ENCODE data around the gene SNRNP48.

The SNRNP48 gene

DNA sequence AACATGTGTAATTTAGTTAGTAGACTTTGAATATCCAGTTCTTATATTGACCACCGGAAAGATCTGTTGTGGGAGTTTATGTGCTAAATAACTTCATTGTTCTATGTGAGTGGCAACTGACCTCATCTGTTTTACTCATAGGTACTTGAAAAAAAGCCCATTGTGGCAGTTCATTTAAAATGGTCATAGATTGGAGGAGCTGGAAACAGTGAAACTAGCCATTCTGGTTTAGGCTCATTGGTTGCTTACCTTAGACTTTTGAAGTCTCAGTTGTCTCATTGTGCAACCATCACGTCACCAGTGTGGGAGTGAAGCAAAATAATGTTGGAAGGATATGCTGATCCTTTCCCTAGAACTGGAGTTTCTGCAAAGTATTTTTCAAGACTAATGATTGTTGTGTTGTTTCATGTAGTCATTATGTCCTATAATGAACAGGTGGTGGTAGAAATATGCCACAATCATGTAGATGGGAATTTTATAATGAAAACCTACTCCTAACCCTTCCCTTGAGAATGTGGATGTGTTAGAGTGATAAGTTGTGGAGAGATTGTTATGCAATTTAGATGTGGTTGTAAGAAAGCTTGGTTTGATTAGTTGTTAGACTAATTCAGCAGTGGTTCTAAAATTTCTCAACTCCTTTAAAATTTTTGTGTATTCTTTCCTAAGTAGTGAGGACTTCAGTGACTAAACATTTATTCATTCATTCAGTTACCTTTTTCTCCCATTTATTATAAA, 30.2 kb upstream of the SNRNP48 start:
- DNase-seq: peak; percentile 72

DNA sequence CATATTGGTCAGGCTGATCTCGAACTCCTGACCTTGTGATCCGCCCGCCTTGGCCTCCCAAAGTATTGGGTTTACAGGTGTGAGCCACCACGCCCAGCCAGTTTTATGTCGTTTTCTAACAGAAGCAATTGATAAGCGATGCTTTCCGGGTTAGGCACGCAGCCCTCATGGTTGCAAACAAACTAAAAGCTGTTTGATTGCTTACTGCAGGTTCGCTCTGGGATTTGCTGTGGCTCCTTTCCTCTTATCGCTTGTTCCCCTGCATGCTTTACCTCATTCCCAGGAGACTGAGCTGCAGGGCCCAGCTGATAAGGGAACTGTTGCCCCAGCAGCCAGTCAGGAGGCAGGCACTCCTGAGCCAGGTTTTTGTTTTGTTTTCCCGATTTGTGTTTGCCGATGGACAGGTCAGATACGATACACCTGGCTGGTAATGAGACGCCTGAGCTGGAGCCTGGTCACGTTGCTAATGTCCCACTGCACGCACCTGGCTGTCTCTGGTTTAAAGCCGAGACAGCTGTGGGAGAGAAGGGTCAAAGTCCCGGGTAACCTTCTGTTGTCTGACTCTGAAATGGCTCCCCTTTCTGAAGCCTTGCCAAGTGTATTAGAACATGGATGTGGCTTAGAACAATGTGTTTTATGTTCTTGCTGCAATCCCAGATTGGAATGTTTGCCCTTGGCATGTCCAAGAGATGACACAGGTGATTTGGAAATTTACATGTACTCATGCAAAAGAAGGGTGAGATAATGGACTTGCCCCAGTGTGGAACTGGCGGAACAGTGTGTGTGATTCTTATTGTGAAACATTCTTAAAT, 28.6 kb upstream of the SNRNP48 start:
- peak; percentile 99 for DNase-seq

DNA sequence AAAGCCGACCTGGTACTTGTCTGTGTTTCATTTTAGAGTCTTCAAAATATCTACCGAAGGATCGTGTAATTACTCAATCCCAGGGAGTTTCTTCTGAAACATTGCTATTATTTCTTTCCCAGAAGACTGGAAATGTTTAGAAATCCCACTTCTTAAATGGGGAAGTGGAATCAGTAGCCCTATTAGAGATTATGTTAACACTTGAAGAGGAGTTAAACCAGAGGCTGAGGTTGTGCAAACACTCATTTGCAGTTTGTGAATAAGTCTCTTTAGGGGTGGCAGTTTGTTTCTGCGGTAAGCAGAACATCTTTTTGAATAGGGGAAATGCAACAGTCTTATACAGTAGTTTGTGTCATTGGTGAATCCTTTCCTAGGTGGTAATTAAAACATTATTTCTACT, 27.2 kb upstream of the SNRNP48 start:
- peak; percentile 53 for DNase-seq

DNA sequence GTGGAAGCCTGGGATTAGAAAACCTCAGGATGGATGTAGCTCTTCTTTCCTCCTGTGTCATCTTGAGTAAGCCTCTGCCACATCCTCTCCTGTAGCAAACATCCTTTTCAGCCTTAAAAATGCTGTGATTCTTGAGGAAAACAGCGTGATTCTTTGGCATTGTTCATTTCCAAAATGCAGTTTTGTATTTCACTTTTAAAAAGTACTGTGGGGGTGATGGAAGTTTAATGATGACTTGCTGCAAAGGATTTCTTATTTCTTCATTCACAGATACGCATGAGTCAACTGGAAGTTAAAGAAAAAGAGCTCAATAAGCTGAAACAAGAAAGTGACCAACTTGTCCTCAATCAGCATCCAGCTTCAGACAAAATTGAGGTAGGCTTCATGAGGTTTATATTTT, 23.9 kb upstream of the SNRNP48 start:
- no peak for DNase-seq

DNA sequence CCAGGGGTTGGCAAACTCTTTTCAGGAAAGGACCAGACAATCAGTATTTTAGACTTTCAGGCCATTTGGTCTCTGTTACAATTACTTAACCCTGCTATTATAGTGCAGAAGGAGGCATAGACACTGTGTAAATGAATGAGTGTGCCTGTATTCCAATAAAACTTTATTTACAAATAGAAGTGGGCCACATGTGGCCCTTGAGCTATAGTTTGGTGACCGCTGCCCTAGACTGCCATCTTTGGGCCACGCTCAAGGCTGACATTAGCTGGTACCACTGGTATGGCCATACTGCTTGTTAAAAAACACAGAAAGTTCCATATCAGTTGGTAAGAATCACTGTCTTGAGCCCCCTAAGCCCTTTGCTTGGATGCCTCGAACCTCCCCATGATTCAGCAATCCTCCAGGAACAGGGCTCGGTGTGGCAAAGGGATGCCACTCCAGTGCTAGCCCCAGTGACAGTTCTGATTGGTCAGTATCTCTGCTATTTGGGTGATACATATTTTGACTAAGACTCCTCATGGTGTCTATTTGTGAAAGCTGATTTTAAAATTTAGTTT, 23.3 kb upstream of the SNRNP48 start:
- no peak for DNase-seq

DNA sequence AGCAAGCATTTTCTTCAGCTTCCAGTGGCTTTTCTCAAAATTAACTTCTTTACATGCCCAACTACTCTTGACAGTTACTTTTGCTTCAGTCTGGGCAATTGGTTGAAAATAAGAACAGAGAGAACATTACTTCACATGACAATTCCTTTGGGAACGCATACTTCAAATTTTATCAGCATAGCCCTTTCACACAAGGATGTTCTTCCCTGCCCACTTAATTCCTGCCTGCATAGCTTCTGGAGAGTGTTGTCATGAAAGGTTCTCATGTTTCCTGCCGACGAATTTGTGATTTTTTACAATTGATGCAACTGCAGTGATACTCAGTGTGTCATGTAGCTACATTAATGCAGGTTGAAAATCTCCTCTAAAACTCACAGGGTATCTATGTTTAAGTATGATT, 22.0 kb upstream of the SNRNP48 start:
- no peak for DNase-seq

DNA sequence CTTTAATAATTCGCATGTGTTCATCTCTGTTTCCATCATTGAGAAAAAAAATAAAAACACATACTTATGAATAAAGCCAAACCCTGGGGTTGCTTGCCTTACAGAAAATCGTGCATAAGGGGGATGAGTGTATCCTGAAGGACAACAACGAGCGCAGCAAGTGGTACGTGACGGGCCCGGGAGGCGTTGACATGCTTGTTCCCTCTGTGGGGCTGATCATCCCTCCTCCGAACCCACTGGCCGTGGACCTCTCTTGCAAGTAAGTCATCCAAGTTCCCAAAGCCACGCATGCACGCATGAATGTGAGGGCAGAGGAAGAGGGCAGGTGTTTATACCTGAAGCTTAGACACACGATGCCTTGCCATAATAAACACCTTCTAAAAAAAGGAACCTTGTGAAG, 20.9 kb upstream of the SNRNP48 start:
- DNase-seq: no peak

DNA sequence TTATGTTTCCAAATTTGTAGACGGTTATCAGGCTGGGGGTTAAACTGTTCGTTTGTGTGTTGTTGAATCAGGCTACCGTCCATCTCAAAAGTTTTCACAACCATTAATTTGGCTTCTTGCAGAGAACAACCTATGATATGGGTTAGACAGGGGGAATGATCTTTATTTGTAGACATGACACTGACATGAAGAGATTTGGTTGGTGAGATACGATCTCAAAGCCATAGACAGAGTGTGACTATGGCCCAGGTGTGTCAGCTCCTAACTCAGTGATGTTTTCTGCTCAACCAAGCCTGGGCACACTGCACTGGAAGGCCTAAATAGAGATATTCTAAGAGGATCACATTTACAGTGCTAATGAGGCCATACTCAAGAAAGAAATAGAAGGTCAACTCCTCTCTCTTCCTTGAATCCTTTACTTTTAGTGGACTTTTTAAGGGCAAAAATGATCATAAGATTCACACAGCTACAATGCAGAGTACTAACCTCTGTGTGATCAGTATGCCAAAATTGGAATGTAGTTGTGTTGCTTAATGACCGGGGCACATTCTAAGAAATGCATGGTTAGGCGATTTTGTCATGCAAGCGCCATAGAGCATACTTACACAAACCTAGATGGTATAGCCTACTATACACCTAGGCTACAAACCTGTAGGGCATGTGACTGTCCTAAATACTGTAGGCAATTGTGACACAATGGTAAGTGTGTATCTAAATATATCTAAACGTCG, 17.6 kb upstream of the SNRNP48 start:
- DNase-seq: no peak

DNA sequence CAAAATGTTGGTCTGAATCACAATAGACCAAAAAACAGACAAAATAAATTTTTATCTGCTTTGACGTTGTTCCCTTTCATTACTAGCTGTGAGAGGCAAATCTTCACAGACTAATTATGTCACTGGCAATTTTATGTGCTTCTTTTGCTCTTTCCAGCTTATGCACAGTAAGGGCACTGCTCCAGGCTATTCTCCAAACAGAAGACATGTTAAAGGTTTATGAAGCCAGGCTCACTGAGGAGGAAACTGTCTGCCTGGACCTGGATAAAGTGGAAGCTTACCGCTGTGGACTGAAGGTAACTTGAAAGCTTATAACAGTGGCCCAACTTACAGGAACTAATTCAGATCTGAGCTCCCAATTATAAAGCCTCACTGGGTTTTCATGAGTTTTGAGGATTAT, 15.5 kb upstream of the SNRNP48 start:
- DNase-seq: no peak

DNA sequence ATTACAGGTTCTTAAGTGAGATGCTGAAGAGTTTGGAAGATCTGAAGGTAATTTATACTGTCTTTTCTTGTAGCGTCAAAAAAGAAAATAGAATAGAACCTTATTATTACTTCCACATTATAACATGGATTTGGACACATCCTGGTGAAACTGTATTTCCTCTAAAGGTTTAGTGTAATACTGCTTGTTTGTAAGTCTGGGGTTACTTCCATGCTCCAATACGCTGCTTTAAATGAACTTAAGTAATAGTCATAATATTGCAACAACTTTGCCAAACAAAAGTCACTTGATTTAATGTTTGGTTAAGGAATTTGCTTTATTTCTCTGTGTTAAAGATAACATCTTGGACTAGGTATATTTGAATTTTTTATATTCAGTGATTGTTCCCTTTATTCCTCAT, 11.5 kb upstream of the SNRNP48 start:
- DNase-seq: no peak

DNA sequence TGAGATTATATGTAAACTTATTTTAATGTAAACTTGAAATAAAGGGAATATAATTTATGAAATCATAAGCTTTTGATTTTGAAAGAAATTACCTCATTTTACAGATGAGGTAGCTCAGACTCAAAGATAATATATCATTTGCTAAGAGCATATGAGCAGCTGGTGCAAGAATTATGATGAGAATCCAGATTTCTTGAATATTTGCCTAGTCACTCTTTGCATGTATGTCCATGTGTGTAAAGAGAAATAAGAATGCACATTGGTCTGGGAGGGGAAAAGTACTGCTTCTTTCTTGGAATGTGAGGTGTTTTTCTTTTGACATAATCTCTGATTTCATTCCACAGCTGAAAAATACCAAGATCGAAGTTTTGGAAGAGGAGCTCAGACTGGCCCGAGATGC, 11.1 kb upstream of the SNRNP48 start:
- DNase-seq: no peak

DNA sequence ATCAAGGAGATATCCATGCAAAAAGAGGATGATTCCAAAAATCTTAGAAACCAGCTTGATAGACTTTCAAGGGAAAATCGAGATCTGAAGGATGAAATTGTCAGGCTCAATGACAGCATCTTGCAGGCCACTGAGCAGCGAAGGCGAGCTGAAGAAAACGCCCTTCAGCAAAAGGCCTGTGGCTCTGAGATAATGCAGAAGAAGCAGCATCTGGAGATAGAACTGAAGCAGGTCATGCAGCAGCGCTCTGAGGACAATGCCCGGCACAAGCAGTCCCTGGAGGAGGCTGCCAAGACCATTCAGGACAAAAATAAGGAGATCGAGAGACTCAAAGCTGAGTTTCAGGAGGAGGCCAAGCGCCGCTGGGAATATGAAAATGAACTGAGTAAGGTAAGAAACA, 10.1 kb upstream of the SNRNP48 start:
- no peak for DNase-seq

DNA sequence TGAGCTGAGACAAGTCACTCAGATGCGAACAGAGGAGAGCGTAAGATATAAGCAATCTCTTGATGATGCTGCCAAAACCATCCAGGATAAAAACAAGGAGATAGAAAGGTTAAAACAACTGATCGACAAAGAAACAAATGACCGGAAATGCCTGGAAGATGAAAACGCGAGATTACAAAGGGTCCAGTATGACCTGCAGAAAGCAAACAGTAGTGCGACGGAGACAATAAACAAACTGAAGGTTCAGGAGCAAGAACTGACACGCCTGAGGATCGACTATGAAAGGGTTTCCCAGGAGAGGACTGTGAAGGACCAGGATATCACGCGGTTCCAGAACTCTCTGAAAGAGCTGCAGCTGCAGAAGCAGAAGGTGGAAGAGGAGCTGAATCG, 9.5 kb upstream of the SNRNP48 start:
- no peak for DNase-seq

DNA sequence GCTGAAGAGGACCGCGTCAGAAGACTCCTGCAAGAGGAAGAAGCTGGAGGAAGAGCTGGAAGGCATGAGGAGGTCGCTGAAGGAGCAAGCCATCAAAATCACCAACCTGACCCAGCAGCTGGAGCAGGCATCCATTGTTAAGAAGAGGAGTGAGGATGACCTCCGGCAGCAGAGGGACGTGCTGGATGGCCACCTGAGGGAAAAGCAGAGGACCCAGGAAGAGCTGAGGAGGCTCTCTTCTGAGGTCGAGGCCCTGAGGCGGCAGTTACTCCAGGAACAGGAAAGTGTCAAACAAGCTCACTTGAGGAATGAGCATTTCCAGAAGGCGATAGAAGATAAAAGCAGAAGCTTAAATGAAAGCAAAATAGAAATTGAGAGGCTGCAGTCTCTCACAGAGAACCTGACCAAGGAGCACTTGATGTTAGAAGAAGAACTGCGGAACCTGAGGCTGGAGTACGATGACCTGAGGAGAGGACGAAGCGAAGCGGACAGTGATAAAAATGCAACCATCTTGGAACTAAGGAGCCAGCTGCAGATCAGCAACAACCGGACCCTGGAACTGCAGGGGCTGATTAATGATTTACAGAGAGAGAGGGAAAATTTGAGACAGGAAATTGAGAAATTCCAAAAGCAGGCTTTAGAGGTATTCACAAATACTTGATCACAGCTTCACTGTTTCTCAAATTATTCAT, 8.9 kb upstream of the SNRNP48 start:
- no peak for DNase-seq

DNA sequence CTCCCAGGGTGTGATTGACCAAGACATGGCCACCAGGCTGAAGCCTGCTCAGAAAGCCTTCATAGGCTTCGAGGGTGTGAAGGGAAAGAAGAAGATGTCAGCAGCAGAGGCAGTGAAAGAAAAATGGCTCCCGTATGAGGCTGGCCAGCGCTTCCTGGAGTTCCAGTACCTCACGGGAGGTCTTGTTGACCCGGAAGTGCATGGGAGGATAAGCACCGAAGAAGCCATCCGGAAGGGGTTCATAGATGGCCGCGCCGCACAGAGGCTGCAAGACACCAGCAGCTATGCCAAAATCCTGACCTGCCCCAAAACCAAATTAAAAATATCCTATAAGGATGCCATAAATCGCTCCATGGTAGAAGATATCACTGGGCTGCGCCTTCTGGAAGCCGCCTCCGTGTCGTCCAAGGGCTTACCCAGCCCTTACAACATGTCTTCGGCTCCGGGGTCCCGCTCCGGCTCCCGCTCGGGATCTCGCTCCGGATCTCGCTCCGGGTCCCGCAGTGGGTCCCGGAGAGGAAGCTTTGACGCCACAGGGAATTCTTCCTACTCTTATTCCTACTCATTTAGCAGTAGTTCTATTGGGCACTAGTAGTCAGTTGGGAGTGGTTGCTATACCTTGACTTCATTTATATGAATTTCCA, 4.6 kb upstream of the SNRNP48 start:
- DNase-seq: no peak

DNA sequence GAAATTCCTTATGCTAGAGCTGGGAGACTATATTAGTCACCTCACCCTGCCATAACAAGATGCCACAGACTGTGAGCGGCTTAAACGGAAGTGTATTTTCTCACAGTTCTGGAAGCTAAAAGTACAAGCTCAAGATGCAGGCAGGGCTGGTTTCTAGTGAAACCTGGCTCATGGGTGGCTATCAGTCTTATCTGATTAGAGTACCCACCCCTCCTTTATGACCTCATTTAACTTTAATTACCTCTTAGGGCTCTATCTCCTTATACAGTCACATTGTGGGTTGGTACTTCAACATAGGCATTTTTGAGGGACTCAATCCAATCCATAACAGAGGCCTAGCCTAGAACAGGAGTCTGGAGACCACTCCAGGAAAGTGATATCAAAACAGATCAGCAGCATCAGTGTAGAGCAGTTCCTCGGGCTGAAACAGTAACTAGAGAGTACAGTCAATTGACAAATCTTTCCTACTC, 2.3 kb upstream of the SNRNP48 start:
- peak; percentile 19 for DNase-seq

DNA sequence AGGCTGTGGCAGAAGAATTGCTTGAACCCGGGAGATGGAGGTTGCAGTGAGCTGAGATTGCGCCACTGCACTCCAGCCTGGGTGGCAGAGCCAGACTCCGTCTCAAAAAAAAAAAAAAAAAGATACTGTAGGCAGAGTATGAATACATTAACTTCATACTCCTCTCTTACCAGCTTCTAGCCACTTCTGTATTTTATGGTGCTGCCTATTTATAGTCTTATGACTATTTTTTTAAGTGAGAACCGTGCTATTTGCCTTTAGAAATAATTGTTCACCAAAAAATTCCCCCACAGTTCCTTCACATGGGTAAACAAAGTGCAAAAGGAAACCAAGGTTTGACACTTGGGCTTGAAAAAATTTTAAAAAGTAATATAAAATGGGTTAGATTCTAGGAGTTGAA, 1.5 kb upstream of the SNRNP48 start:
- no peak for DNase-seq

DNA sequence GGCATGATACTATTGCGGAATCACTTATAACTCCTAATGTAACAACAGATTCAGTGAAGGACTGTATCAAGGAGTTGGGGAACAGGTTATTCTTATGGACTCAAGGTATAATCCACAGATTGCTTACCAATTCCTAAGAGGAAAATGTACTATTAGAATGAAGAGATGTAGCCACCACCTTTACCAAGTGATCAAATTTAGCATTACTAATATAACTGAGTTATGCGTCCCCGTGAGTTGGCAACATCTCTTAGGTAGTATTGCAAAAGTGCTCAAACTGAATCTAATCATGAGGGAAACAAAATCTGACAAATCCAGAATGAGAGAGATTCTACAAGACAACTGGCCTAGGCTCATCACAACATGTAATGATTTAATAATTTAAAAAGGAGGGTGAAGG, 777 bp upstream of the SNRNP48 start:
- DNase-seq: no peak

DNA sequence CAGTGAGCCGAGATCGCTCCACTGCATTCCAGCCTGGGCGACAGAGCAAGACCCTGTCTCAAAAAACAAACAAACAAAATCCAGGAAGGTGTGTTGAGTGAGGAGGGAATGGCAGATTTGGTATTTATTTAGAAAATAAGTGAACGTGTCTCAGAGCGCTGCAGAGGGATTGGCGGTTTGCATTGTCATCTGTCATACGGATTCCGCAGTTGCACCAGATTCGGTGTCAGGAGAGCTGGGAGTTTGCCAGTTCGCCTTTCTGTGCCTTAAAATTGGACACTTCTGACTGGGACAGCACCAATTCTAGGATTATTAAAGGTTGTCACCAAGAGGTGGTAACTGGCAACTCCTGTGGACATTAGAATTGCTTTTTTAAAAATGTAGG, 912 bp downstream of the SNRNP48 start:
- DNase-seq: no peak

DNA sequence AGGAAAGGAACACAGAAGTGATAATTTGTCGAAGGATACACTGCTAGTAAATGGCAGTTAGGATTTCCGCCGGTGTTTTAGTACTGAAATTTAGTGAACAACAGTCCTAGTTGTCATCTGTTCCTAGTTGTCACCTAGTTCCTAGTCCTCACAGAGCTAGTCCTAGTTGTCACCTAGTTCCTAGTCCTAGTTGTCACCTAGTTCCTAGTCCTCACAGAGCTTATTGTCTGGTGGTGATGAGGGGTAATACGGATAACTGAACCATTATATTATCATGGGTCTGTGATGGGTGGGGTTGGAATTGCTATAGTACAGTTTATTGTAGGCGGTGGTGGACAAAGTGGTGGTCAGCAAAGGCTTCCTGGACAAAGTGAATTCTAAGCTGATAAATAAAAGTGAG, 1.8 kb downstream of the SNRNP48 start:
- no peak for DNase-seq

DNA sequence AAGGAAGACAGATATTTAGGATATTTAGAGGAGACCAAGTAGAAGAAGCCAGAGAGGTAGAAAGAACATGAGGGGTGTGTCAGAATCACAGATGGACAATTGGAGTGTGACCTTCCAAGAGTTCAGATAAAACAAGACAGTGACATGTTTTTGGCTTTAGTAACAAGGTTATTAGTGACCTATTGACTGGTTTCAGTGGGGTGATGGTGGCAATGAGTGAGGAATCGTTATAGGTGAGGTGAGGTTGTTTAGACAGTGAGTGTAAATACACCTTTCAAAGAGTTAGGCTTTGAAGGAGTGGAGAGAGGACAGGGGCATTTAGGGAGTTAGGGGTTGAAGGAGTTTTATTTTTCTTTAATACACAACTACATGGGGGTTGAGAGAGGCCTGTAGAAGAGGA, 3.2 kb downstream of the SNRNP48 start:
- no peak for DNase-seq

DNA sequence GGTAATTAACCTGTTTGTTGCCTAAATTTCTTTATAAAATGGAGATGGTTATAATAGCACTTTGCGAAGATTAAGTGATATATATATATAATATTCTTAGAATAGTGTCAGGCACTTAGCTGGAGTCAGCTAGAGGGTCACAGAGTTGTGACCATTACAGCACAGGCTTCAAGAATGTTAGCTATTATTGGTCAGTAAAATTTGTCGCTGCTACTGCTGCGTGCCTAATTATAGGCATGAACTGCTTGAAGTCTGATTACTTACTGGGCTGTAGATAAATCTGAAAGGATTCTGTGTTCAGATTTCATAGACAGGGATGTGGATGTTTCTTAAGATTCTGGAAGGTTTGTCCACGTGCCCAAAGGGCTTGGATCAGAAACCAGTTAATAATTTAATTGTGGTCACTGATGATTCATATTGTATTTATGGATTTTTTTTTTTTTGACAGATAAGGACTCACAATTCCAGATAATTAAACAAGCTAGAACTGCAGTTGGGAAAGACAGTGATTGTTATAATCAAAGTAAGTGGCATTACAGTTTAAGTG, 4.7 kb downstream of the SNRNP48 start:
- DNase-seq: no peak
